Measurements from ENCODE around the gene THRAP3. TPM values are rescaled to one million over a fixed set of nuclear protein-coding genes. Genes with fewer than 3 reads are reported as not detected.

The THRAP3 gene
- total and polyA plus RNA-seq, 2 donors from 2014 or later: 28.0 to 102 TPM

- intact Hi-C loops (cut with DNase I): no loop called here
- Histone ChIP-seq H3K27ac (ENCODE audit: low read depth in 2 of 2, low read length in 2 of 2) (peak overlapping the region; percentile 59 to 89), H3K27me3 (ENCODE audit: control insufficient read depth, insufficient read depth, low read length) (no peaks in the 10 kb centered on the region), H3K4me1 (ENCODE audit: control insufficient read depth in 2 of 3, insufficient read depth in 2 of 3, low read depth in 1 of 3, low read length in 3 of 3) (peaks cover 5 to 16% (median 6%) of the 10 kb centered on the region in 3 donors), H3K4me3 (ENCODE audit: low read length in 3 of 3) (peak overlapping the region in 2 of 3 donors; percentile 46 to 73), H3K9me3 (ENCODE audit: control insufficient read depth in 2 of 3, insufficient read depth in 1 of 3, low read length in 3 of 3) (no peaks in the 10 kb centered on the region), H3K36me3 (ENCODE audit: control insufficient read depth in 2 of 3, insufficient read depth in 3 of 3, low read length in 3 of 3) (no peaks in the 10 kb centered on the region), H3K9ac (ENCODE audit: low read length in 3 of 3) (peak overlapping the region in 1 of 3 donors; percentile 48)
- TF ChIP-seq, protein P1, sequence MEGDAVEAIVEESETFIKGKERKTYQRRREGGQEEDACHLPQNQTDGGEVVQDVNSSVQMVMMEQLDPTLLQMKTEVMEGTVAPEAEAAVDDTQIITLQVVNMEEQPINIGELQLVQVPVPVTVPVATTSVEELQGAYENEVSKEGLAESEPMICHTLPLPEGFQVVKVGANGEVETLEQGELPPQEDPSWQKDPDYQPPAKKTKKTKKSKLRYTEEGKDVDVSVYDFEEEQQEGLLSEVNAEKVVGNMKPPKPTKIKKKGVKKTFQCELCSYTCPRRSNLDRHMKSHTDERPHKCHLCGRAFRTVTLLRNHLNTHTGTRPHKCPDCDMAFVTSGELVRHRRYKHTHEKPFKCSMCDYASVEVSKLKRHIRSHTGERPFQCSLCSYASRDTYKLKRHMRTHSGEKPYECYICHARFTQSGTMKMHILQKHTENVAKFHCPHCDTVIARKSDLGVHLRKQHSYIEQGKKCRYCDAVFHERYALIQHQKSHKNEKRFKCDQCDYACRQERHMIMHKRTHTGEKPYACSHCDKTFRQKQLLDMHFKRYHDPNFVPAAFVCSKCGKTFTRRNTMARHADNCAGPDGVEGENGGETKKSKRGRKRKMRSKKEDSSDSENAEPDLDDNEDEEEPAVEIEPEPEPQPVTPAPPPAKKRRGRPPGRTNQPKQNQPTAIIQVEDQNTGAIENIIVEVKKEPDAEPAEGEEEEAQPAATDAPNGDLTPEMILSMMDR (IDR thresholded peaks at IDR 0.05; ENCODE audit: borderline replicate concordance, extremely low read depth, insufficient read depth): no peak
- no peak for FAIRE-seq
- DNase-seq: peak in 4 of 5 donors; percentile 26 to 85 (median 57)
Observed at GRCh38 chr1:36322041-36322785, 98.0 kb downstream of the THRAP3 start.

DNA sequence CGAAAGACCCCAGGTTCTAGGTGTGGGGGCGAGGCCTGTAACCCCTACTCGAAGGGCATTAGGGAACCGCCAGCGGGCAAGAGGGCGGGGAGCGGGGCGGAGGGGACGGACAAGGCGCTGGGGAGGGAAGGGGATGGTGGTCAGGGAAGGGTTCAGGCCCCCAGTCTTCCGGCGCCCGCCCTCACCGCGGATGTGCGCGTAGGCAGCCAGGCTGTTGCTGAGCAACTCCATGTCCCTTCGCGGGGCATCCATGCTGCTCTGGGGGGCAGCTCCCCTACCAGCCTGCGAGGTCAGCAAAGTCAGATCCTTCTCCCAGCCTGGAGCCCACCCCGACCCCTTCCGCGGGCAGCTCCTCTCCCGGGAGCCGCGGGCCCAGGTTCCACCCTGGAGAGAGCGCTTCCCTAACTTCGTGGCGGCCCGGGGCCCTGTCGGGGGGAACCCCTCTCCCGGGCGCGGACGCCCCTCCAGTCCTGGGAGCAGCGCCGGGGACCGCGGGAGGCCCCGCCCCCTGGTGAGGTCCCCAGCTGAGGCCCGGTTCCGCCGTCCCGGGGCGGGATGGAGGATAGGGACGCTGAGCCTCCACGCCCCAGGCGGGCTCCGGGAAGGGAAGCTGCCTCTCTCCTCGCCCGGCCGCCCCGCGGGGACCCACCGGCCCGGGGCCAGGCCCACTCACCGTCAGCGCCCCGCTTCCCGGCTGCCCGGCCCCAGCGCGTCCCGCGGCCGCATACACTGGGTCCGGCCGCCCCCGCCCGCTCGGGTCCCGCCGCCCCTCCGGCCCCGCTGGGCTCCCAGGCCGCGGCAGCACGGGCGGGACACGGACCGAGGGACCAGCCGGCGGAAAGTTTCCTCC, 98.8 kb downstream of the THRAP3 start:
- TF ChIP-seq, protein P1 (IDR thresholded peaks at IDR 0.05; ENCODE audit: borderline replicate concordance, extremely low read depth, insufficient read depth): no peak
- Histone ChIP-seq H3K27me3 (ENCODE audit: control insufficient read depth, insufficient read depth, low read length) (no peaks in the 10 kb centered on the region), H3K4me3 (ENCODE audit: low read length in 3 of 3) (peak overlapping the region; percentile 46 to 53 (median 51)), H3K9me3 (ENCODE audit: control insufficient read depth in 2 of 3, insufficient read depth in 1 of 3, low read length in 3 of 3) (no peaks in the 10 kb centered on the region), H3K9ac (ENCODE audit: low read length in 3 of 3) (peak overlapping the region; percentile 1 to 26 (median 3)), H3K36me3 (ENCODE audit: control insufficient read depth in 2 of 3, insufficient read depth in 3 of 3, low read length in 3 of 3) (no peaks in the 10 kb centered on the region), H3K27ac (ENCODE audit: low read depth in 2 of 2, low read length in 2 of 2) (peak overlapping the region; percentile 59 to 89), H3K4me1 (ENCODE audit: control insufficient read depth in 2 of 3, insufficient read depth in 2 of 3, low read depth in 1 of 3, low read length in 3 of 3) (peaks cover 5 to 16% (median 10%) of the 10 kb centered on the region in 3 donors)
- intact Hi-C loops (cut with DNase I): no loop called here
- FAIRE-seq (no peak), DNase-seq (peak; percentile 46 to 93 (median 71))

GRCh38 chr1:36323636-36324352, 99.6 kb downstream of the THRAP3 start, which contains the start of gene EVA1B:
EVA1B (minus strand) TSS chr1:36323645; CDS start chr1:36323037, 608 bp downstream.
- no peaks in the 10 kb centered on the region for H3K9me3 ChIP-seq (ENCODE audit: control insufficient read depth in 2 of 3, insufficient read depth in 1 of 3, low read length in 3 of 3)
- H3K9ac ChIP-seq (ENCODE audit: low read length in 3 of 3): peak within 1 kb of the TSS; percentile 26 to 79 (median 54)
- no peak for FAIRE-seq
- no peaks in the 10 kb centered on the region for H3K27me3 ChIP-seq (ENCODE audit: control insufficient read depth, insufficient read depth, low read length)
- H3K4me3 ChIP-seq (ENCODE audit: low read length in 3 of 3): peak within 1 kb of the TSS; percentile 51 to 67 (median 53)
- TF ChIP-seq, protein P1 (IDR thresholded peaks at IDR 0.05; ENCODE audit: borderline replicate concordance, extremely low read depth, insufficient read depth): no peak
- DNase-seq: peak; percentile 94 to 97 (median 96)
- peaks cover 5 to 17% (median 13%) of the 10 kb centered on the region in 3 donors for H3K4me1 ChIP-seq (ENCODE audit: control insufficient read depth in 2 of 3, insufficient read depth in 2 of 3, low read depth in 1 of 3, low read length in 3 of 3)
- intact Hi-C loops (cut with DNase I): no loop called here
- peak within 1 kb of the TSS; percentile 71 to 89 for H3K27ac ChIP-seq (ENCODE audit: low read depth in 2 of 2, low read length in 2 of 2)
- H3K36me3 ChIP-seq (ENCODE audit: control insufficient read depth in 2 of 3, insufficient read depth in 3 of 3, low read length in 3 of 3): no peaks in the 10 kb centered on the region
